NCI-H1105 (cell line): ENCODE data around the gene SCYL2.

Experiments
- DNase-seq: peaks from one replicate; lab custom pipeline; 2025; lab: John Stamatoyannopoulos, UW

Gene SCYL2

DNA sequence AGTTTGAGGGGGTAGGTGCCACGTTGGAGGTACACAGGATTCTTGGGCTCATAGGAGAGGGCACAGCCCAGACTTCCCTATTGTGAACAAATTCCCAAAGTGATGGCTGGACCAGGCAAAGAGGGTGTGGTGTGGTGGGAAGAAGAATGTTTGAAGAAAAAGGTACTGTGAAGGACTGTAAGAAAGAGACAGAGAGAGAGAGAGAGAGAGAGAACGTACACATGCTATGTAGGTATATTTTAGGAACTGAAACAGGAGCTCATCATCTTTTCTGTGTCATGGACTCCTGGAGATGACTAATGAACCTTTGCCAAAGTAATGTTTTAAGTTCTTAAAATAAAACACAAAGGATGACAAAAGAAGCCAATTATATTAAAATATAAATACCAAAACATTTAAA lies 114.4 kb downstream of the SCYL2 start:
- no peak for DNase-seq

DNA sequence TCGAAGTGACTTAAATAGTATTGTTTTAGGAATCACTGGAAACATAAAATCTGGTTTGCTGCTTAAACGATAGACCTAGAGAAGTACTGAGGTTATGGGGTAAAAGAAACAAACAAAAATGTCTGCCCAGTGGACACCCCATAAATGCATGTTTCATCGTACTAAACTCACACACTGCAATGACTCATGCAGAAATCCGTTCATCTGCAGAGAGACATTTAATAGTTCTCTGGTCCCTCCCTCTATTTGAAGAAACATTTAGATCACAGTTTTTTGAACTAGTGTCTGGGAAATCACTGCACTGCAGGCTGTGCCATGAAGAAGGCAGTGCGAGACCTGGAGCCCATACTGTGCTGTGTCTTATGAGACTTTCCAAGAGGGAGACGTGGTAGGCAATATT lies 115.4 kb downstream of the SCYL2 start:
- no peak for DNase-seq

DNA sequence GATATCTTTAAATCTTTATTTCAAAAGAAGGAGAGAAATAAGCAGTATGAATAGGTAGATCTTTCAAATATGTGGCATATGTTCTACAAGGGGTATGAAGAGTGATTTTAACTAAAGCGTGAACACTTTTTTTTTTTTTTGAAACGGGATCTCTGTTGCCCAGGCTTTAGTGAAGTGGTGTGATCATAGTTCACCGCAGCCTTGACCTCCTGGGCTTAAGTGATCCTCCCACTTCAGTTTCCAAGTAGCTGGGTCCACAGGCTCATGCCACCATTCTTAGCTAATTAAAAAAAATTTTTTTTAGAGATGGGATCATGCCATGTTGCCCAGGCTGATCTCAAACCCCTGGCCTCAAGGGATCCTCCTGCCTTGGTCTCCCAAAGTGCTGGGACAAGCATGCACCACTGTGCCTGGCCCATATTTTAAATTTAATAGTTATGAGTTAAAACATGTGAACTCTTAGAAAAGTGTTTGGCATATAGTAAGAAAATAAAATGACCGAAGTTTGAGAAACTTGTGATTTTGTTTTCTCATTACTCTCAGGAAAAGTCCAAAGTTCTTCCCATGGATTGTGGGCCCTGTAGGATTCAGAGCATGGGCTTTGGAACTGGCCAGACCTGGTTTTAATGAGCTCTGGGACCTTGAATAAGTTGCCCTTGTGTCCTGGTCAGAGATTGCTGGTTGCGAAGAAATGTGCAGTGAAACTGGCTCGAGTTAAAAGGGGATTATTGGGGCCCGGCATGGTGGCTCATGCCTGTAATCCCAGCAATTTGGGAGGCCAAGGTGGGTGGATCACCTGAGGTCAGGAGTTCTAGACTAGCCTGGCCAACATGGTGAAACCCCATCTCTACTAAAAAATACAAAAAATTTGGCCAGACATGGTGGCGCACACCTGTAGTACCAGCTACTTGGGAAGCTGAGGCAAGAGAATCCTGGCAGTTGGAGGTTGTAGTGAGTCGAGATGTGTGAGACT lies 116.9 kb downstream of the SCYL2 start:
- DNase-seq = no peak

DNA sequence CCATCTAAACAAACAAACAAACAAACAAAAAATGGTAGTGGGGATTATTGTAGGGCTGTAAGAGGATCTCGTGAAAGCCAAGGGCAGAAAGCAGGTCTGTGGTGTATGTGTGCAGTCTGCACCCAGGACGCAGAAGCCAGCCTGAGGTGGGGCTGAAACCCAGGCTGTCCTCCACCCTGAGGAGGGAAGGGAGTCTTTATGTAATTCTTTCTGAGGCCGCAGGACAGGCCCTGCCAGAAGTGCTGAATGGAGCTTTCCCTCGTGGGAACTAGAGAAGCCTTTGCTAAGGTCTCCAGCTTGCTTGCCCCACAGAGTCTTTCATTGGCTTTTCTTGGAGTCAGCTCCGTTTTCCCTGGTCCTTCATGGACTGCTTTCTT lies 117.6 kb downstream of the SCYL2 start:
- DNase-seq = no peak

DNA sequence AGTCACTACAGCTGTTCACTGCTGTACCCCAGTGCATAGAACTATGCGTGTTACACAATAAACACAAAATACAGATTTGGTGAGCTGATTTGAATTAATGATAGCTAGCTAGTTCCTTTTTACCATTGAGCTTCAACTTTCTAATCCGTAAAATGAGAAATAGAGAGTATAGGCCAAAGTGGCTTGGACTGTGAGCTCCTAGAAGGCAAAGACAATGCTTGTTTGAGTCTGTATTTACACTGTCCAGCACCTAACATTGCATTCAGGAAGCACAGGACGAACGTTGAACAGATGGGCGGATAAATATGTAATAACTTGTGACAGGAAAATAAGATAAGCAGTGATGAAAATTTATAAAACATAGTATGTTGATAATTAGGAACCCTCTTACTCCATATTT lies 121.4 kb downstream of the SCYL2 start:
- DNase-seq = no peak
